Uterus (tissue), 4 donors: Measurements from ENCODE around the gene LGALS3. TPM values are rescaled to one million over a fixed set of nuclear protein-coding genes. Genes with fewer than 3 reads are reported as not detected.
A peak's percentile ranks its signal among the peaks of the same experiment; 100 is the strongest.

Source experiments
- DNase-seq, 2 donors: peaks; one replicate each; pipeline ENCODE4 v3.0.0-alpha.2; 2019 to 2020
- H3K27ac ChIP-seq, 2 donors: fragments of 200-600 bp; sonication (generic); 1 replicate in 1 of 2; 2 replicates in 1 of 2; pipeline ENCODE4 v1.5.1; 2016 to 2018
- H3K27me3 ChIP-seq, 2 donors: fragments of 200-600 bp; sonication (generic); one replicate each; pipeline ENCODE4 v1.5.1; 2018 to 2019; ENCODE audit warnings: control low read depth in 1 of 2
- H3K36me3 ChIP-seq, 2 donors: fragments of 200-600 bp; sonication (generic); one replicate each; pipeline ENCODE4 v1.5.1; 2019; ENCODE audit warnings: control low read depth in 1 of 2
- H3K4me1 ChIP-seq, 2 donors: fragments of 200-600 bp; sonication (generic); one replicate each; pipeline ENCODE4 v1.5.1; 2018 to 2019; ENCODE audit warnings: control low read depth in 1 of 2
- H3K4me3 ChIP-seq, 2 donors: fragments of 200-600 bp; sonication (generic); 1 replicate in 1 of 2; 2 replicates in 1 of 2; pipeline ENCODE4 v1.5.1; 2018 to 2019; ENCODE audit warnings: mild to moderate bottlenecking in 1 of 2
- H3K9me3 ChIP-seq, 2 donors: fragments of 200-600 bp; sonication (generic); one replicate each; pipeline ENCODE4 v1.5.1; 2019; ENCODE audit warnings: control low read depth in 1 of 2
- POLR2A ChIP-seq, 2 donors: fragments of 450-650 bp; IDR thresholded peaks; one replicate each; pipeline ENCODE4 v1.6.1; 2016; ENCODE audit warnings: antibody characterized with exemption in 2 of 2, mild to moderate bottlenecking in 1 of 2, moderate library complexity in 1 of 2
- intact Hi-C: fragments of 100-400 bp; cut with DNase I; formaldehyde crosslinking; loops from one replicate; pipeline ENCODE4 v1.15.1; 2023; ENCODE audit warnings: low total_unique reads
- total RNA-seq, 4 donors: library from RNA; depleted of rRNA in 3 of 4; stranded (reverse); fragments of >200 nt in 3 of 4; gene quantifications; one replicate each; pipeline versions ENCODE4 v1.1.0 to v1.2.4, GENCODE V29; 2014 to 2023
- TF ChIP-seq, protein P1 (sequence below), 4 experiments: fragments of 200-600 bp in 2 of 4; fragments of 450-650 bp in 2 of 4; sonication (generic) in 2 of 4; IDR thresholded peaks; one replicate each; pipeline ENCODE4 v1.5.1; 2016 to 2019; ENCODE audit warnings: antibody characterized with exemption in 4 of 4, mild to moderate bottlenecking in 2 of 4, moderate library complexity in 1 of 4
- donor health status: DM: yes; HTN: yes; CAD: no.

LGALS3 gene
- total RNA-seq, 4 donors from 2014 or later: 71.9 to 486 (median 216) TPM

DNA sequence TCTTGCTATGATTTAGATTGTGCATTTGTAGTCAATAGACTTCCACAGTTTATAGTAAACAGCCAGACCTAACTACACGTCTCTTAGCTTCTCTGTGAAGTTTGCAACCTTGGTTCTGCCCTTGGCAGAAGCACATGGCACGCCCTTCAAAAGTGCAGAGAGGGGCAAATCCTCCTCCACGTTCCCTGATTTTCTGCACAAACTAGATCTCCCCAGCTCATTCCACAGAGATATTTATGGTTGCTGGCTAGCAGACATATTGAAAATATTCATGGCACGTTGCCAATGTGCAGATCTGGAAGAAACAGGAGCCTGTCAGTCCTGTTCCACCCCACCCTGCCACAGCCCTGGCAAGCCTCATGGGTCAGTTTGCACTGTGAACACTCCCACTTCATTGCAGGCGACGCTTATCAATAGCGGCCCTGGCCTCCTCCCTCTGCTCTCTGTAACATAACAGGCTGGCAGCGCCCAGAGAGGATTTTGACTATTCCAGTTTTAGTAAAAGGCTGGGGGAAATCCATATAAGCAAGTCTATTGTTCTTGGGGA, 6.5 kb upstream of the LGALS3 start:
- Histone ChIP-seq H3K9me3 (no peaks in the 10 kb centered on the region), H3K27ac (peak overlapping the region; percentile 64), H3K27me3 (no peaks in the 10 kb centered on the region), H3K4me1 (peaks cover 0 to 20% of the 10 kb centered on the region in 2 donors), H3K36me3 (no peaks in the 10 kb centered on the region), H3K4me3 (no peak overlapping the region)
- intact Hi-C loops: no loop called here
- DNase-seq: peak in 1 of 2 donors; percentile 51
- no peak for TF ChIP-seq POLR2A (IDR thresholded peaks at IDR 0.05)
- TF ChIP-seq, protein P1, sequence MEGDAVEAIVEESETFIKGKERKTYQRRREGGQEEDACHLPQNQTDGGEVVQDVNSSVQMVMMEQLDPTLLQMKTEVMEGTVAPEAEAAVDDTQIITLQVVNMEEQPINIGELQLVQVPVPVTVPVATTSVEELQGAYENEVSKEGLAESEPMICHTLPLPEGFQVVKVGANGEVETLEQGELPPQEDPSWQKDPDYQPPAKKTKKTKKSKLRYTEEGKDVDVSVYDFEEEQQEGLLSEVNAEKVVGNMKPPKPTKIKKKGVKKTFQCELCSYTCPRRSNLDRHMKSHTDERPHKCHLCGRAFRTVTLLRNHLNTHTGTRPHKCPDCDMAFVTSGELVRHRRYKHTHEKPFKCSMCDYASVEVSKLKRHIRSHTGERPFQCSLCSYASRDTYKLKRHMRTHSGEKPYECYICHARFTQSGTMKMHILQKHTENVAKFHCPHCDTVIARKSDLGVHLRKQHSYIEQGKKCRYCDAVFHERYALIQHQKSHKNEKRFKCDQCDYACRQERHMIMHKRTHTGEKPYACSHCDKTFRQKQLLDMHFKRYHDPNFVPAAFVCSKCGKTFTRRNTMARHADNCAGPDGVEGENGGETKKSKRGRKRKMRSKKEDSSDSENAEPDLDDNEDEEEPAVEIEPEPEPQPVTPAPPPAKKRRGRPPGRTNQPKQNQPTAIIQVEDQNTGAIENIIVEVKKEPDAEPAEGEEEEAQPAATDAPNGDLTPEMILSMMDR (IDR thresholded peaks at IDR 0.05): no peak

DNA sequence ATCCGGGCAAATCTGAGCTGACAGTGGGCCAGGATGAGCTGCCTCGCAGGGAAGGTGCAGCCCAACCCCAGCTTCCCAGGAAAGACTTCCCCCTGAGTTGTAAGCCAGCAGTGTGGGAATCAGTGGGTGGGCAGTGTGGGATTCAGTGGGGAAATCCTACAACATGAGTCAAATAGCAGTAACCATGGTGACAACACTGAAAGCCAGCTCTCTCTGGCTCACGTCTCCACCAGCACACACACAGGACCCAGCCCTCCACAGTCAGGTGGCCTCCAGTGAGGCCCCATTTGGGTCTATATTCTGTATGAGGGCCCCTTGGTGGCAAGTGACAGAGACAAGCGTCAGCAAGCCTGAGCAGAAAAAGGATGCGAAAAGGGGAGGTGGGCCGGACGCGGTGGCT, 6.0 kb upstream of the LGALS3 start:
- TF ChIP-seq POLR2A (IDR thresholded peaks at IDR 0.05): no peak
- TF ChIP-seq, protein P1 (IDR thresholded peaks at IDR 0.05): no peak
- H3K27me3 ChIP-seq: no peaks in the 10 kb centered on the region
- no peaks in the 10 kb centered on the region for H3K36me3 ChIP-seq
- H3K4me1 ChIP-seq: peaks cover 0 to 20% of the 10 kb centered on the region in 2 donors
- peak; percentile 56 to 73 for DNase-seq
- H3K9me3 ChIP-seq: no peaks in the 10 kb centered on the region
- H3K4me3 ChIP-seq: no peak overlapping the region
- intact Hi-C loops: no loop called here
- peak overlapping the region; percentile 64 for H3K27ac ChIP-seq

DNA sequence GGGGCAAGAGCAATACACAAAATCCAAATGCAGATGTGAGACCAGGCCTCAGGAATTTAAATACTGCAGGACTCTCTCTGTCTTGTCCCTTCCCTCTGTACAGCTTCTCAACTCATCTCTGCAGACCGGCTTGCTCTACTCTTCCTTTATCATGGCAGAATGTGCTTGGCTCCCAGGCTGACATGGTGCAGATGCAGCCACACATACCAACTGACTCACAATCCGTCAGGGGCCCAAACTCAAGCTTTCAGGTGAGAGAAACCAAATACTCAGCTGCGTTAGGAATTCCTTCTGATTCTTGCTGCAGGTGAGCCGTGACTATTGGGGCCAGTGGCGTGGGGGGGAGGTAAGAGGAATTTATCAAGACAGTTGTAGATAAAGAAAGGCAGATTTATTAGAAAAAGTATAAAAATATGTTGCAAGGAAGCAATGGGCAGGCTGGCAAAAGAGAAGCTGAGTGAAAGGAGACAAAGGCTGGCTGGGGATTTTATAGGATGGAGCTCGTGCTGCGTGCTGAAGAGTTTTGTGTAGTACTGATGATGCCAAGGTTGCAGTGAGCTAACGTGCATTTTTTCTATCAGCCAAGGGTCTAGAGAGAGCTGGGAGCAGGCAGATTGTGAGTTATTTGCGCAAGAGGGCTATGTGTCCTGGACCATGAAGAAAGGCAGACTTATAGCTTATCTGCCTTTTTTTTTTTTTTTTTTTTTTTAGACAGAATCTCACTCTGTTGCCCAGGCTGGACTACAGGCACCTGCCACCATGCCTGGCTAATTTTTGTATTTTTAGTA, 5.0 kb upstream of the LGALS3 start:
- DNase-seq: peak in 1 of 2 donors; percentile 10
- Histone ChIP-seq H3K4me1 (peaks cover 0 to 13% of the 10 kb centered on the region in 2 donors), H3K27me3 (no peaks in the 10 kb centered on the region), H3K9me3 (no peaks in the 10 kb centered on the region), H3K27ac (peak overlapping the region; percentile 10 to 64), H3K4me3 (no peak overlapping the region), H3K36me3 (no peaks in the 10 kb centered on the region)
- TF ChIP-seq POLR2A (IDR thresholded peaks at IDR 0.05): no peak
- TF ChIP-seq, protein P1 (IDR thresholded peaks at IDR 0.05): no peak
- intact Hi-C loops: no loop called here

DNA sequence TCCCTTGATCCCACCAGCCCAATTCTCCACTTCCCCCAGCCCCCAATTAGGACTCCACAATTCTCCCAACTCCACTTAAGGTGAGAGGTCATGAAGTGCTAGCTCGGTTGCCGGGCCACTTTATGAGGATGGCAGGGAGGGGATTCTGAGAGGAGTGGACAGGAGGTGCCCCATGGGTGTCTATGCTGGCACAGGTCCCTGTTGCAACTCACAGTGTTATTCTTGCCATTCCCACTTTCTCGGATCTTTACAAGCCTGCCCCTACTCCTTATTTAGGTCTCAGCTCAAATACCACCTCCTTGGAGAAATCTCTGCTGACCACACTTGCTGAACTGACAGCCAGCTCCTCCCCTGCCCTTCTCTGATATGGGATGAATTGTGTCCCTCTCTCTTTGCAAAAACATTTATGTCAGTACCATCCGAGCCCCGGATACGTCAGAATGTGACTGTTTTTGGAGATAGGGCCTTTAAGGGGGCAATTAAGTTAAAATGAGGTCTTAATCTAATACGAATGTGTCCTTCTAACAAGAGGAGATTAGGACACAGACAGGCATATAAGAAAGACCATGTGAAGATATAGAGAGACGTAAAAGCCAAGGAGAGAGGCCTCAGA, 4.2 kb upstream of the LGALS3 start:
- intact Hi-C loops: no loop called here
- Histone ChIP-seq H3K4me1 (peaks cover 0 to 13% of the 10 kb centered on the region in 2 donors), H3K27ac (peak overlapping the region in 1 of 2 donors; percentile 64)

More for the DNA sequence above, 4.2 kb upstream of the LGALS3 start:
- H3K9me3 ChIP-seq: no peaks in the 10 kb centered on the region
- no peaks in the 10 kb centered on the region for H3K27me3 ChIP-seq
- no peak for TF ChIP-seq POLR2A (IDR thresholded peaks at IDR 0.05)
- TF ChIP-seq, protein P1 (IDR thresholded peaks at IDR 0.05): no peak
- H3K4me3 ChIP-seq: no peak overlapping the region
- no peak for DNase-seq
- no peaks in the 10 kb centered on the region for H3K36me3 ChIP-seq
